ENCODE measurements around the gene TAS2R4. TPM values are rescaled to one million over a fixed set of nuclear protein-coding genes. Genes with fewer than 3 reads are reported as not detected.
"Not testable (repeated sequence)": the region's sequence is repeated elsewhere in the genome, so short reads cannot be mapped to it uniquely, and the experiment has no call there.

Gene TAS2R4
- total RNA-seq, 1 donor = 0.81 TPM

DNA sequence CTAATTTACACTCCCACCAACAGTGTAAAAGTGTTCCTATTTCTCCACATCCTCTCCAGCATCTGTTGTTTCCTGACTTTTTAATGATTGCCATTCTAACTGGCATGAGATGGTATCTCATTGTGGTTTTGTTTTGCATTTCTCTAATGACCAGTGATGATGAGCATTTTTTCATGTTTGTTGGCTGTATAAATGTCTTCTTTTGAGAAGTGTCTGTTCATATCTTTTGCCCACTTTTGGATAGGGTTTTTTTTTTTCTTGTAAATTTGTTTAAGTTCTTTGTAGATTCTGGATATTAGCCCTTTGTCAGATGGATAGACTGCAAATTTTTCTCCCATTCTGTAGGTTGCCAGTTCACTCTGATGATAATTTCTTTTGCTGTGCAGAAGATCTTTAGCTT is 46.0 kb downstream of the TAS2R4 start:
- not testable (repeated sequence) for DNase-seq (ENCODE audit: low read depth in 2 of 3, low spot score in 2 of 3)

Small RNA genes within 50 kb of the gene (small RNA-seq; reads per million reads assigned to genes)
- not detected for gene RNU1-82P

Other genes with a start within 250 kb of the TAS2R4 start
- 19.7 TPM for gene AGK, start 225.3 kb upstream of the TAS2R4 start, total RNA-seq
- 45.8 TPM for gene DENND11, start 74.5 kb upstream of the TAS2R4 start, total RNA-seq
- gene WEE2, start 68.3 kb upstream of the TAS2R4 start, total RNA-seq = not detected
- 32.9 TPM for gene SSBP1, start 38.3 kb upstream of the TAS2R4 start, total RNA-seq
- 1.1 TPM for gene TAS2R3, start 12.6 kb upstream of the TAS2R4 start, total RNA-seq
- gene TAS2R5, start 13.5 kb downstream of the TAS2R4 start, total RNA-seq = 1.9 TPM
- not detected for gene PRSS37, start 64.8 kb downstream of the TAS2R4 start, total RNA-seq
- gene OR9A4, start 139.7 kb downstream of the TAS2R4 start, total RNA-seq = not detected
- under 0.01 TPM for gene CLEC5A, start 170.3 kb downstream of the TAS2R4 start, total RNA-seq
- not detected for gene TAS2R38, start 197.1 kb downstream of the TAS2R4 start, total RNA-seq
- 0.27 TPM for gene MGAM, start 219.2 kb downstream of the TAS2R4 start, total RNA-seq